ENCODE data around the gene FBXW7. TPM values are rescaled to one million over a fixed set of nuclear protein-coding genes. Genes with fewer than 3 reads are reported as not detected.

Gene FBXW7
- total RNA-seq, 1 donor from 2014 or later, result 128 TPM

DNA sequence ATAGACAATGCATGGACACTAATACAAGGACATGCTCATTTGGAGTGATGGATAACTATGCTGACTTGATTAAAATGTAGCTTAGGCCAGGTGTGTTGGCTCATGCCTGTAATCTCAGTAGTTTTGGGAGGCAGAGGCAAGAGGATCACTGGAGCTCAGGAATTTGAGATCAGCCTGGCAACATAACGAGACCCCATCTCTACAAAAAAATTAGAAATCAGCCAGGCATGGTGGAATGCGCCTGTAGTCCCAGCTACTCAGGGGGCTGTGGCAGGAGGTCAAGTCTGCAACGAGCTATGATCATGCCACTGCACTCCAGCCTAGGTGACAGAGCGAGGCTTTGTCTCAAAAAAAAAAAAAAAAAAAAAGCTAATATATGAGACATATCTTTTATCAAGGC lies 196.3 kb downstream of the FBXW7 start:
- TF ChIP-seq, protein P1, sequence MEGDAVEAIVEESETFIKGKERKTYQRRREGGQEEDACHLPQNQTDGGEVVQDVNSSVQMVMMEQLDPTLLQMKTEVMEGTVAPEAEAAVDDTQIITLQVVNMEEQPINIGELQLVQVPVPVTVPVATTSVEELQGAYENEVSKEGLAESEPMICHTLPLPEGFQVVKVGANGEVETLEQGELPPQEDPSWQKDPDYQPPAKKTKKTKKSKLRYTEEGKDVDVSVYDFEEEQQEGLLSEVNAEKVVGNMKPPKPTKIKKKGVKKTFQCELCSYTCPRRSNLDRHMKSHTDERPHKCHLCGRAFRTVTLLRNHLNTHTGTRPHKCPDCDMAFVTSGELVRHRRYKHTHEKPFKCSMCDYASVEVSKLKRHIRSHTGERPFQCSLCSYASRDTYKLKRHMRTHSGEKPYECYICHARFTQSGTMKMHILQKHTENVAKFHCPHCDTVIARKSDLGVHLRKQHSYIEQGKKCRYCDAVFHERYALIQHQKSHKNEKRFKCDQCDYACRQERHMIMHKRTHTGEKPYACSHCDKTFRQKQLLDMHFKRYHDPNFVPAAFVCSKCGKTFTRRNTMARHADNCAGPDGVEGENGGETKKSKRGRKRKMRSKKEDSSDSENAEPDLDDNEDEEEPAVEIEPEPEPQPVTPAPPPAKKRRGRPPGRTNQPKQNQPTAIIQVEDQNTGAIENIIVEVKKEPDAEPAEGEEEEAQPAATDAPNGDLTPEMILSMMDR (IDR thresholded peaks at IDR 0.05), result no peak
- H3K4me1 ChIP-seq, result no peaks in the 10 kb centered on the region
- no peak overlapping the region for H3K4me3 ChIP-seq
- peaks cover 0 to under 1% of the 10 kb centered on the region in 2 donors for H3K36me3 ChIP-seq
- no peaks in the 10 kb centered on the region for H3K27me3 ChIP-seq
- DNase-seq (ENCODE audit: low spot score in 2 of 2), result no peak
- H3K27ac ChIP-seq, result no peak overlapping the region
- no peaks in the 10 kb centered on the region for H3K9me3 ChIP-seq
- intact Hi-C loops (cut with DNase I), result no loop called here

DNA sequence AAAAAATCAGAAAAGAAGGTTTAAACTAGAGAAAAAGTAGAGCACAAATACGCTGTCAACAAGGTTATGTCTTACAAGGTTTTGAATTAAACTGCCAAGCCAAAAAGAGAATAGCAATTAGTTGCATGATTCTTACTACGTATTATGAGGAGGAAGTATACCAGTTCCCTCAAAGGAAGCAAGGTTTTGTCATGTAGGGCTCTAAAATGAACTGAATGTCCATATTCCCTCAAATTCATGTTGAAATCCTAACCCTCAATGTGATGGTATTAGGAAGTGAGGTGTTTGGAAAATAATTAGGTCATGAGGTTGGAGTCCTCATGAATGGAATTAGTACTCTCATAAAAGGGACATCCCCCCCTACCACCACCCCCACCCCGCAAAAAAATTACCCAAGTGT lies 201.0 kb downstream of the FBXW7 start:
- intact Hi-C loops (cut with DNase I), result no loop called here
- TF ChIP-seq, protein P1 (IDR thresholded peaks at IDR 0.05), result no peak
- DNase-seq (ENCODE audit: low spot score in 2 of 2), result no peak
- H3K9me3 ChIP-seq, result no peaks in the 10 kb centered on the region
- no peak overlapping the region for H3K4me3 ChIP-seq
- no peaks in the 10 kb centered on the region for H3K4me1 ChIP-seq
- H3K36me3 ChIP-seq, result peaks cover 10 to 26% of the 10 kb centered on the region in 2 donors
- no peaks in the 10 kb centered on the region for H3K27me3 ChIP-seq
- no peak overlapping the region for H3K27ac ChIP-seq

DNA sequence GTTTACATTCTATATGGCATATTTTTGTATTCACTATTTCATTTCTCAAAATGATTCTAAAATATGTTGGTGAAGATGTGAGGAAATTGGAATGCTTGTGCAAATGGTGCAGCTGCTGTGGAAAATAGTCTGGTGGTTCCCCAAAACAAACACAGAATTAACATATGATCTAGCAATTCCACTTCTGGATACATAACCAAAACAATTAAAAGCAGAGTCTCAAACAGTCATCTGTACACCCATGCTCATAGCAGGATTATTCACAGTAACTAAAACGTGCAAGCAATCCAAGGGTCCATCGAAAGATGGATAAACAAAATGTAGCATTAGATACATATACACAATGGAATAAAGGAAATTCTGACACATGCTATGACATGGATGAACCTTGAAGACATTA lies 204.8 kb downstream of the FBXW7 start:
- Histone ChIP-seq H3K4me1 (no peaks in the 10 kb centered on the region), H3K9me3 (no peaks in the 10 kb centered on the region), H3K36me3 (peaks cover 10 to 33% of the 10 kb centered on the region in 2 donors), H3K4me3 (no peak overlapping the region), H3K27ac (no peak overlapping the region), H3K27me3 (no peaks in the 10 kb centered on the region)
- DNase-seq (ENCODE audit: low spot score in 2 of 2), result no peak
- intact Hi-C loops (cut with DNase I), result no loop called here
- TF ChIP-seq, protein P1 (IDR thresholded peaks at IDR 0.05), result no peak

DNA sequence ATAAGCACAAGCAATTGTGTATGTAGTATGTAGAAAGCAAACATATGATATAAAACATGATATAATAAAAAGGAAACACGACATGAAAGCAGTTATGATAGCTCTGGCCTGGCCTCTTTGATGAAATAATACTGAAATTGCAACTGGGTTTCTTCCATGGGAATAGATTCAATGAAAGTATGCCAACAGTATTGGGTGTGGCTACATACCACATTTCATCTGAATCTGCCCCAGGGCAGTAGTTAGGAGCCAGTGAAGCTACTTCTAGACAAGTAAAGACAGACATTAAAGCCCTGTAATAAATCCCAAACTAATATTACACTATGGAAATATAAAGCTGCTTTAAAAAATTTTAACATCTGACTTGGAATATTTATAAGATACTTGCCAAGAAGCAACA lies 207.3 kb downstream of the FBXW7 start:
- Histone ChIP-seq H3K9me3 (no peaks in the 10 kb centered on the region), H3K36me3 (peaks cover 13 to 29% of the 10 kb centered on the region in 2 donors), H3K4me1 (no peaks in the 10 kb centered on the region), H3K4me3 (no peak overlapping the region), H3K27ac (no peak overlapping the region), H3K27me3 (no peaks in the 10 kb centered on the region)
- intact Hi-C loops (cut with DNase I), result no loop called here
- DNase-seq (ENCODE audit: low spot score in 2 of 2), result no peak
- TF ChIP-seq, protein P1 (IDR thresholded peaks at IDR 0.05), result no peak

DNA sequence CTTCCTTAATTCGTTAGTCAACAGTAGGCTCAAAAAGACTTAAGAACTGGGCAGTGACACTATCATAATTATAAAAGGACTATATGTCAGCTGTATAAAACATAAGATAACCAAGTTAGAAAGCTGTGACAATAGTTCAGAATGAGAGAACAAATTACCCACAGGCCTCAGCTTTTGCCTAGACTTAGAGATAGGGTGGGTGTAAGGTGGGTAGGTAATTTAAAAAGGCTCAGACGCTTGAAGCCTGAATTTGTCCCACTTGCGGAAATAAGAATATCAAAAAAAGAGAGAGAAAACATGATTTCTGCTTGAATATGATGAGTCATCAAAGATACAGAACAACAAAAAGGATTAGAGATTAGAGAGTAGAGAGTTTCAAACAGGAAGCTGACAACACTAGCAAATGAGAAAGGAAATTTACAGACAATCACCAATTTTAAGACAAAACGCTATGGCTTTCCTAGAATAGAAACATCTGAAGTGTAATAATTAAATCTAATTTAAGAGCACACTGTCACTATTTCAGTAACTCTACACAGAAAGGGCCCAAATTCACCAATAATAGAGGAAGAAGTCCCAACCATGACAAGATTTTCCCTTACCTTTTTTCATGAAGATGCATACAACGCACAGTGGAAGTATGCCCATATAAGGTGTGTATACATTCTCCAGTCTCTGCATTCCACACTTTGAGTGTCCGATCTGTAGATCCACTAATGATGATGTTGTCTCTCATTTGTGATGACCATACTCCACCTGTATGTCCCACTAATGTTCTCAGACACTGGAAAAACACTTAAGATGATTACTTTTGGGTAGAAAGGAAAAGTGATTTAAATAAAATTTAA lies 208.1 kb downstream of the FBXW7 start:
- TF ChIP-seq, protein P1 (IDR thresholded peaks at IDR 0.05), result no peak
- intact Hi-C loops (cut with DNase I), result no loop called here
- Histone ChIP-seq H3K27ac (no peak overlapping the region), H3K27me3 (no peaks in the 10 kb centered on the region), H3K4me3 (no peak overlapping the region), H3K36me3 (peaks cover 20 to 35% of the 10 kb centered on the region in 2 donors), H3K9me3 (no peaks in the 10 kb centered on the region), H3K4me1 (no peaks in the 10 kb centered on the region)
- no peak for DNase-seq (ENCODE audit: low spot score in 2 of 2)

All from ascending aorta (tissue), 2 donors.